Lower leg skin (tissue), 4 donors: ENCODE measurements around the gene NCMAP. TPM values are rescaled to one million over a fixed set of nuclear protein-coding genes. Genes with fewer than 3 reads are reported as not detected.
"Not testable (repeated sequence)": the region's sequence is repeated elsewhere in the genome, so short reads cannot be mapped to it uniquely, and the experiment has no call there.

Experiments
- DNase-seq, 2 donors: peaks; one replicate each; pipeline ENCODE4 v3.0.0-alpha.2; 2019; ENCODE audit warnings: low spot score in 2 of 2
- H3K4me3 ChIP-seq: fragments of 200-600 bp; sonication (generic); 2 replicates; pipeline ENCODE4 v1.5.1; 2017; ENCODE audit warnings: mild to moderate bottlenecking, low read depth; ENCODE audit not compliant: poor library complexity, severe bottlenecking
- CTCF ChIP-seq, 3 donors: fragments of 450-650 bp; IDR thresholded peaks; one replicate each; pipeline ENCODE4 v1.5.1; 2016; ENCODE audit warnings: antibody characterized with exemption in 3 of 3, mild to moderate bottlenecking in 3 of 3, moderate library complexity in 2 of 3
- POLR2A ChIP-seq, 2 donors: fragments of 450-650 bp; IDR thresholded peaks; one replicate each; pipeline ENCODE4 v1.6.1; 2016 to 2017; ENCODE audit warnings: antibody characterized with exemption in 2 of 2, mild to moderate bottlenecking in 1 of 2, moderate library complexity in 1 of 2
- WGBS, 2 donors: methylation state at CpG; one replicate each; pipeline ENCODE4 v1.1.5; 2018; 5-methylcytosine and 5-hydroxymethylcytosine counted together
- intact Hi-C: fragments of 100-400 bp; cut with DNase I; formaldehyde crosslinking; loops from one replicate; pipeline ENCODE4 v1.15.0; 2023; ENCODE audit warnings: low total_unique reads
- total RNA-seq, 4 donors: library from RNA; depleted of rRNA; stranded (reverse); fragments of >200 nt; gene quantifications; one replicate each; pipeline ENCODE4 v1.1.0, GENCODE V29; 2016

The NCMAP gene
- total RNA-seq, 4 donors from 2014 or later, result 0.21 to 1.3 (median 0.60) TPM

GRCh38 chr1:24514946-24515345, 40.9 kb upstream of the NCMAP start:
- 85 to 88% methylated on average over 5 of the region's 5 CpGs for WGBS, 2 donors
- no peak for TF ChIP-seq CTCF (IDR thresholded peaks at IDR 0.05)
- TF ChIP-seq POLR2A (IDR thresholded peaks at IDR 0.05), result no peak
- DNase-seq, result no peak
- H3K4me3 ChIP-seq, result no peak overlapping the region
- intact Hi-C loops, result no loop called here

GRCh38 chr1:24515671-24516209, 40.1 kb upstream of the NCMAP start:
- intact Hi-C loops, DNase-seq, H3K4me3 ChIP-seq: not testable (repeated sequence)
- WGBS, 2 donors, result 74 to 81% methylated on average over 14 of the region's 14 CpGs

GRCh38 chr1:24516506-24516905, 39.4 kb upstream of the NCMAP start:
- H3K4me3 ChIP-seq, result no peak overlapping the region
- TF ChIP-seq POLR2A (IDR thresholded peaks at IDR 0.05), result no peak
- intact Hi-C loops, result no loop called here
- DNase-seq, result no peak
- WGBS, 2 donors, result 85 to 94% methylated on average over 12 of the region's 12 CpGs

GRCh38 chr1:24517898-24518297, 38.0 kb upstream of the NCMAP start:
- TF ChIP-seq POLR2A (IDR thresholded peaks at IDR 0.05) (no peak), CTCF (IDR thresholded peaks at IDR 0.05) (no peak)
- H3K4me3 ChIP-seq, result no peak overlapping the region
- no peak for DNase-seq
- 80 to 95% methylated on average over 4 of the region's 4 CpGs for WGBS, 2 donors
- intact Hi-C loops, result no loop called here

GRCh38 chr1:24520282-24520681, 35.6 kb upstream of the NCMAP start:
- H3K4me3 ChIP-seq, intact Hi-C loops, DNase-seq: not testable (repeated sequence)
- 95 to 98% methylated on average over 5 of the region's 5 CpGs for WGBS, 2 donors

- no peak overlapping the region for H3K4me3 ChIP-seq
- WGBS, 2 donors, result 94 to 95% methylated on average over 6 of the region's 6 CpGs
- DNase-seq, result no peak
- TF ChIP-seq POLR2A (IDR thresholded peaks at IDR 0.05) (no peak), CTCF (IDR thresholded peaks at IDR 0.05) (no peak)
- intact Hi-C loops, result no loop called here
These were observed 30.3 kb upstream of the NCMAP start for GRCh38 chr1:24525606-24526005.

GRCh38 chr1:24526045-24526444, 29.8 kb upstream of the NCMAP start:
- intact Hi-C loops, result no loop called here
- no peak overlapping the region for H3K4me3 ChIP-seq
- no peak for TF ChIP-seq CTCF (IDR thresholded peaks at IDR 0.05)
- no peak for TF ChIP-seq POLR2A (IDR thresholded peaks at IDR 0.05)
- 90 to 96% methylated on average over 7 of the region's 7 CpGs for WGBS, 2 donors
- no peak for DNase-seq
